GM18870 (cell line): ENCODE data around the gene TIAL1.
"Not testable (repeated sequence)": the region's sequence is repeated elsewhere in the genome, so short reads cannot be mapped to it uniquely, and the experiment has no call there.

Source experiments
- ATAC-seq: cut with Tn5 transposase; IDR thresholded peaks from one replicate; pipeline ENCODE4 v1.9.1; 2021; ENCODE audit warnings: moderate library complexity; ENCODE audit not compliant: unreplicated experiment

The TIAL1 gene

GRCh38 chr10:119614686-119615085 lies 17.9 kb upstream of the TIAL1 start:
- no peak for ATAC-seq

DNA sequence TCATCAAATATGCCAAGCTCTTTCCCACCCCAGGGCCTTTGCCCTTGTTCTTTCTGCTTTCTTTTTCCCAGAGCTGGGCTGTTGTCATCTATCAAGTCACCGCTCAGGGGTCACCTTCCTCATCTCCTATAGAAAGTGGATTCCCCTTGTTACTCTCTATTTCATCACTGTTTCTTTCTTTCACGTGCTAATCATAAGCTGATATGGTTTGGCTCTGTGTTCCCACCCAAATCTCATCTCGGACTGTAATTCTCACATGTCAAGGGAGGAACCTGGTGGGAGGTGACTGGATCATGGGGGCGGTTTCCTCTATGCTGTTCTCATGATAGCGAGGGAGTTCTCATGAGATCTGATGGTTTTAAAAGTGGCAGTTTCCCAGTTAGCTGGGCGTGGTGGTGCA lies 17.0 kb upstream of the TIAL1 start:
- ATAC-seq, result no peak

DNA sequence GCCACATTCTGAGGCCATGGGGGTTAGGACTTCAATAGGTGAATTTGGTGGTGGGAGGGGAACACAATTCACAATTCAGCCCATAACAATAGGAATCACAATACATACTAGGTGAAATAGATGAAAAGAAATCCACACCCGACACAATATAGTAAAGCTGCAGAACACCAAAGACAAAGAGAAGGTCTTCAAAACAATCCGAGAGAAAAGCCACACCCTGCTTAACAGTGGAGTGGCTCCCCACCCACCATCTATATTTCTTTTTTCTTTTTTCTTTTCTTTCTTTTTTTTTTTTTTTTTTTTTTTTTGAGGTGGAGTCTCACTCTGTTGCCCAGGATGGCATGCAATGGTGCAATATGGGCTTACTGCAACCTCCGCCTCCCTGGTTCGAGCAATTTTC lies 14.7 kb upstream of the TIAL1 start:
- ATAC-seq, result no peak

DNA sequence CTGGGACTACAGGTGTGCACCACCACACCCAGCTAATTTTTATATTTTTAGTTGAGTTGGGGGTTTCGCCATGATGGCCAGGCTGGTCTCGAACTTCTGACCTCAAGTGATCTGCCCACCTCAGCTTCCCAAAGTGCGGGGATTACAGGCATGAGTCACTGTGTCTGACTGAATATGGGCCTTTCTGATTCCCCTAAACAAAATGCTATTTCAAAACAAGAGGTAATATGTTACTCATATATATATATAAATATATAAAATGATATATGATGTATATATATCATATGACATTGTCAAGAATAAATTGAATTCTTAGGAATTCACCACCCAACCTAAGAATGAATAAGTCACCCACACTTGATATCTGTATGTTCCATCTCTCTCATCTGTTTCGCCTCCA lies 12.8 kb upstream of the TIAL1 start:
- ATAC-seq, result no peak

DNA sequence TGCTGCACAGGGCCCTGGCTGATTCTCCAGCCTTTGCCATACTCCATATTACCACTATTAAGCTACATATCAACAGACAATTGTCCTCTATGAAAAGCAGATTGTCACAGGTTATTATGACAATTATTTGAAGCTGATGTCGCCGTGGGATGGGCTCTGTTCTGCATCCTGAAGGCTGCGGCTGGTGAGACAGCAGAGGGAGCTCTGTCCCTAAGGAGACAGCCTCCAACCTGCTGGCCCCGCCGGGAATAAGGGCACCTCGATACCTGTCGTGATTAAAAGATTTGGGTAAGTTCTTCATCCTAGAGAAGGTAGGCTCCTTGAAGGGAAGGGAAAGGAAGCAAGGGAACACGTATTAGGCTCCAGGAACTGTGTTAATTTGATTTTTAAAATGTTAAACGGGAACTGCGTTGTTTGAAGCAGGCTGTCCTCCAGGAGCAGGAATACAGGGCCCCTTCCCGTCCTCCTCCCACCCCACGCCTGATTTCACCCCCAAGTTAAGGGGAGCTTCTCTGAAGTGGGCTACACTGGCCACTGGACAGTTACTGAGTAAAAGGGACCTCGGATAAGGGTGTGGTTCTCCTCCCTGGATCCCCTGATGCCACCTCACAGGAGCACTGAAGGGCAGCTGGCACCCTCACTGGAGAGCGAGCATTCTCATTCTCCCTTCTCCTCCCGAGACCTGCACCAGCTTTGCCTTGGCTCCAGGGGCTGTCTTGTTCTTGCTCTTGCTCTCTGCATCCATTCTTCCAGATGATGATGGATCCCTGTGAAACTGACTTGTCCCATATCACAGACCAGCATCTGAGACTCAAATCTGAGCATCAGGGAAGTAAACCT lies 11.8 kb upstream of the TIAL1 start:
- no peak for ATAC-seq

DNA sequence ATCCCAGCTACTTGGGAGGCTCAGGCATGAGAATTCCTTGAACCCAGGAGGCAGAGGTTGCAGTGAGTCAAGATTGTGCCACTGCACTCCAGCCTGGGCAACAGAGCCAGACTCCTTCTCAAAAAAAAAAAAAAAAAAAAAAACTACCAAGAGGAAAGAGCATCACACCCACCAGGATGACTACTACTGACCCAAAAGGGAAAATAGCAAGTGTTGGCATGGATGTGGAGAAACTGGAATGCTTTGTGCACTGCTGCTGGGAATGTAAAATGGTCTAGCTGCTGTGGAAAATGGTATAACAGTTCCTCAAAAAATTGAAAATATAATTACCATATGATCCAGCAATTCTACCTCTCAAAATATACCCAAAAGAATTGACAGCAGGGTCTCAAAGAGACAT lies 7.7 kb upstream of the TIAL1 start:
- no peak for ATAC-seq

GRCh38 chr10:119602241-119603095 lies 5.7 kb upstream of the TIAL1 start:
- ATAC-seq, result no peak

GRCh38 chr10:119598397-119598796 lies 1.6 kb upstream of the TIAL1 start:
- no peak for ATAC-seq

DNA sequence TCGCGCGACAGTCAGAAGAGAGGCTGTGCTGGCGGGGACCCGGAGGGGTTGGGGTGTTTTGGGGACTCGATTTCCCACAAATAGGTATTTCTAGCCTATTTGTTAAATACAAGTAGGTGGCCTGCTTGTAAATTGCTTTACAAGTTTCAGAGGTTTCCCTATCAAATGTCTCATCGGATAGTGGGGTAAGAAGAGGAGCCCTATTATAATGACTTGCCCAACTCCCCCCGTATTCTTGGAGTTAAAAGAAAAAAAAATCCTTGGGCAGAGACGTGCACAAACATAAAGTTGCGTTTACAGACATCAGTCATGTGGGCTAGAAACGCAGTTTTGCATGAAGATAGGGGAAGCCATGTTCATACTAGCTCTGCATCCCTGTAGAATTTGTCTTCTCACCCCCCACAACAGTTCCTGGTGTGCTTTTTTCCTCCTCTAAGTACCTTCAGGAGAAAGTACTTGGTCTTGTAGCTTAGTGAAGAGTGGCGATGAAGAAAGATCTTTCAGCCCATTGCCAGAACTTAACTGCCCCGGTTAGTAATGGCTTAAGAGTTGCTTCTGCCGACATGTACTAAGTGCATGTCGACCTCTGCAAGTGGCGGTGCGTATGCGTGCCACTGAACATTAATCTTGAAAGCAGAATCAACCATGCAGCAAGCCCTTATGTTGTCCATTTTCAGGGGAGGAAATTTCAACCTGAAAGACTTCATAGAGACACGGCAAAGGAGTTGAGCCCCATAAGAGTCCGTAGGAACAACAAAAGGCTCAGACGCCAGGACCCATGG lies 832 bp upstream of the TIAL1 start:
- ATAC-seq, result peak; percentile 25

- ATAC-seq, result no peak
These were observed 868 bp downstream of the TIAL1 start for GRCh38 chr10:119595676-119596515.

DNA sequence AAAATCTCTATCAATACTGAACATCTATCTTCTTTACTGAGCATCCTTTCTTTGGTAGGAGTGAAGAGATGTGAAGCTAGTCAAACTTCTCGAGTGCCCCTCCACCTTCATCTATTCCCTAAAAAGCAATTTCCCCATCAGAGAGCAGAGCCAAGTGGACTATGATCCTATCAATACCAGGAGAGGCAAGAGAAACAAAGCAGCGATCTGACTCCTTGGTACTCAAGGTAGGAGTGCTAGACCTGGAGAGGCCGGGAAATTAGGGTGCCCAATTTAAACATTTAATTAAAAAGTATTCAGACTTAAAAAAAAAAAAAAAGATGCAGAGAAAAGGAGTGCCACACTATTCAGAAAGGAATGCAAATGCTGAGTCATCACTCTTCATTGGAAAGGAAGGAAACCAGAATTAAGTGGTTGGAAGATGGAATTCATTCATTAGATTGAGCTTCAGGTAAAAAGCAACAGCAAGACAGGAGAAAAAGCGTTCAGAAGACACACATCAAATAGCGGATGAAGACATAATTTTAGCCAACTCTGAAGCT lies 1.6 kb downstream of the TIAL1 start:
- no peak for ATAC-seq

GRCh38 chr10:119588071-119588470 lies 8.7 kb downstream of the TIAL1 start:
- no peak for ATAC-seq

DNA sequence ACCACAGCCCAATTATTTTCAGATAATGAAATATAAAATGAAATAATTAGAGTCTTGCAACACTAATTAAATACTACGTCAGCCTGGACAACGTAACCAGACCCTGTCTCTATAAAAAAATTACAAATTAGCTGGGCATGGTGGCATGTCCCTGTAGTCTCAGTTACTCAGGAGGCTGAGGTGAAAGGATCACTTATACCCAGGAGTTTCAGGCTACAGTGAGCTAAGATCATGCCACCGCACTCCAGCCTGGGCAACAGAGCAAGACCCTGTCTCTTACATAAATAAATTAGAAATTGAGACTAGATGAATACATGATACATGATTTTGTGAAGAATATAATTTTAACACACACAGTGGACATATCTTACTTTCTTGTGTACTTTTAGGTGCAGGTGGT lies 18.4 kb downstream of the TIAL1 start:
- ATAC-seq, result no peak

DNA sequence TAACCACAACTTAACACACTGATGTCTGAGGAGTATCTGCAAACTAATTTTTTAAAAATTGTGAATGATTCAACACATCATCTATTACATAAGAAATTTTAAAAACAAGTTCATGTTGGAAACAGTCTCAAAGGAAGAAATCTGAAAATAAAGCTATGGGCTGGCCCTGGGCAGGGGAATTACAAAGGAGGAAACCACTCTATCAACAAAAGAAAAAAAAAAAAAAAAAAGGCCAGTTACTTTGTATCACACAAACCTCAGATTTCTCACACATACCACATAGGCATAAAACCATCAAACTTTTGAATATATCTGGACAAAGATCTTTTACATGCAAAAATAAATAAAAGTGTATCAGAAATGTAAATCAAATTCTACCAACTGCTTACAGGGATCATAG lies 20.8 kb downstream of the TIAL1 start:
- ATAC-seq, result no peak

DNA sequence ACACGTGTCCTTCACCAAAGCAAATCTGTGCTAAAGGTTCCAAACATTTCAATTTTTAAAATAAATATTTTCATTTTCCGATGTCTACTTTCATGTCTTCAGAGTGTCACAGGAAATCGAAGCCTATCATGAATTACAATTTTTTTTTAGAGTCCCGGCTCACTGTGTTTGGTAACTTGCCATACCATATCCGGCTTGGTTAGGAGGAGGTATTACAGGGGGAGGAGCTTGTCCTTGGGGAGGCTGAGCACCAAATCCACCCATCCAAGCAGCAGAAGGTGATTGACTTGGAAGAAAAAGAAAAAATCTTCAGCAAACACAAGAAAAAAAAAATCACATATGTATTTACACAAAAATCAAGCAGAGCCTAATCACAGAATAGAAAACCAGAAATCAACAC lies 21.3 kb downstream of the TIAL1 start:
- no peak for ATAC-seq

- ATAC-seq, result no peak
These were observed 28.8 kb downstream of the TIAL1 start for GRCh38 chr10:119567978-119568377.

DNA sequence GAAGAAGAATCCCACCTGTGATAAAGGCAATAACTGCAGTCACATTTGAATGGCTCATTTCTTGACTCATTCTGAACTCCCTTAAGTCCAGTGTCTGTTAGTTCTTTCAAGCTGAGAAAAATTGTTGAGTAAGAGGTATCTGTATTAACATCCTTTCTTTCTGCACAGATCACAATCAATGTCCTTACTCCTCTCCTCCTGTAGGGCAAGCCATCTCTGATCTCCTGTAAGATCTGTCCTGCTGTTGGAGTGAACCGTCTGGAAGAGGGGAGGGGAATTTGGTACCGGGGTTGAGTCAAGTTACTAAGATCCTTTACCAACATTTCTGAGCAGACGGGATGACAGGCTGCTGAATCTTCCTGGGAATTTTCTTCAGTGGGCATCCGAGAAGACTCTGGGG lies 34.7 kb downstream of the TIAL1 start:
- no peak for ATAC-seq

GRCh38 chr10:119559511-119559910 lies 37.3 kb downstream of the TIAL1 start:
- ATAC-seq, result not testable (repeated sequence)

DNA sequence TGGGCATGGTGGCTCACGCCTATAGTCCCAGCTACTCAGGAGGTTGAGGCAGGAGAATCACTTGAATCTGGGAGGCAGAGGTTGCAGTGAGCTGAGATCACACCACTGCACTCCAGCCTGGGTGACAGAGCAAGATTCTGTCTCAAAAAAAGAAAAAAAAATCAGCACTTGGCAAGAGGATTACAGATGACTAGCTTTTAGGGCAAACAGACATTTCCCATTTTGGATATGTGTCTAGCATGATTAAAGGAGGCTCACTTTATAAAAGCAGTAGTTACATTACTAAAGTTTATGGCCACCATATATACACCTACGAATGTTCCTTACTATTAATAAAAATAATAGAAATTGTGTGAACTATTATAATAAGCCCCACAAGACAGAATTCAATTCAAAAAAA lies 40.7 kb downstream of the TIAL1 start:
- ATAC-seq, result not testable (repeated sequence)

DNA sequence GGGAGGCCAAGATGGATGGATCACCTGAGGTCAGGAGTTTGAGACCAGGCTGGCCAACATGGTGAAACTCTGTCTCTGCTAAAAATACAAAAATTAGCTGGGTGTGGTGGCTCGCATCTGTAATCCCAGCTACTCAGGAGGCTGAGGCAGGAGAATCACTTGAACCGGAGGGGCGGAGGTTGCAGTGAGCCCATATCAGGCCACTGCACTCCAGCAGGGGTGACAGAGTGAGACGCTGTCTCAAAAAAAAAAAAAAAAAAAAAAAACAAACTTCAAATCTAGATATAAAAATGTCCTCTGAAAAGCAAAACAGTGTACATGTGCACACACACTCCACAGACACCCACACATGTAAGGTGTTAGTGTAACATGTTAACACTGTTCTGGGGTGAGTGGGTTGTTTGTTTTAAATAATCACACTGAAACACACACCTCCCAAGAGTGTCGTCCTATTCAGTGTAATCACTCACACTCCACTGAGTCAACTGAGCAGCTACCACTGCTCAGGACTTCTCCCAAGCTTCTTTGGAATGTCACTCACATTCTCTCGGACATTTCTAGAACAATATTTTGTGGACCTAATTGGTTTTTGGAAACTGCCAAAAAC lies 41.5 kb downstream of the TIAL1 start:
- no peak for ATAC-seq
